GM12875 (cell line): ENCODE data around the gene APOBEC3H.

Experiments used
- H3K4me3 ChIP-seq: one replicate; pipeline ENCODE4 v1.5.1; 2011; ENCODE audit warnings: low read depth, low read length, control low read depth
- CTCF ChIP-seq: IDR thresholded peaks from 2 replicates; pipeline ENCODE4 v1.5.1; 2011; ENCODE audit warnings: low read depth, mild to moderate bottlenecking, control low read depth, inconsistent platforms, low read length, moderate library complexity, borderline replicate concordance; ENCODE audit not compliant: insufficient read depth

APOBEC3H gene

GRCh38 chr22:39098026-39098425 lies 982 bp downstream of the APOBEC3H start:
- H3K4me3 ChIP-seq: peak overlapping the region; percentile 48

GRCh38 chr22:39098576-39098975 lies 1.5 kb downstream of the APOBEC3H start:
- no peak for TF ChIP-seq CTCF
- no peak overlapping the region for H3K4me3 ChIP-seq

More at GRCh38 chr22:39098026-39098425, 982 bp downstream of the APOBEC3H start:
- TF ChIP-seq CTCF: no peak

GRCh38 chr22:39101226-39101625 lies 4.2 kb downstream of the APOBEC3H start:
- H3K4me3 ChIP-seq: no peak overlapping the region
- no peak for TF ChIP-seq CTCF

- H3K4me3 ChIP-seq: no peak overlapping the region
- TF ChIP-seq CTCF: no peak
Observed at GRCh38 chr22:39103431-39103830, 6.4 kb downstream of the APOBEC3H start.

- no peak overlapping the region for H3K4me3 ChIP-seq
- TF ChIP-seq CTCF: no peak
Observed at GRCh38 chr22:39106326-39106725, 9.3 kb downstream of the APOBEC3H start.

GRCh38 chr22:39108487-39108886 lies 11.4 kb downstream of the APOBEC3H start:
- no peak for TF ChIP-seq CTCF
- H3K4me3 ChIP-seq: no peak overlapping the region

- H3K4me3 ChIP-seq: no peak overlapping the region
- TF ChIP-seq CTCF: no peak
Observed at GRCh38 chr22:39109361-39109760, 12.3 kb downstream of the APOBEC3H start.
